Activated CD8-positive, alpha-beta memory T cell treated with anti-CD3 and anti-CD28 coated beads for 48 hours (primary cell): ENCODE results near the gene CRAMP1.

ENCODE experiments used
- DNase-seq, 3 experiments: peaks; one replicate each; pipeline ENCODE4 v3.0.0-alpha.2; 2020; ENCODE audit warnings: low read depth in 2 of 3, low spot score in 2 of 3

The CRAMP1 gene

GRCh38 chr16:1596516-1596915 lies 15.6 kb upstream of the CRAMP1 start:
- DNase-seq: no peak

DNA sequence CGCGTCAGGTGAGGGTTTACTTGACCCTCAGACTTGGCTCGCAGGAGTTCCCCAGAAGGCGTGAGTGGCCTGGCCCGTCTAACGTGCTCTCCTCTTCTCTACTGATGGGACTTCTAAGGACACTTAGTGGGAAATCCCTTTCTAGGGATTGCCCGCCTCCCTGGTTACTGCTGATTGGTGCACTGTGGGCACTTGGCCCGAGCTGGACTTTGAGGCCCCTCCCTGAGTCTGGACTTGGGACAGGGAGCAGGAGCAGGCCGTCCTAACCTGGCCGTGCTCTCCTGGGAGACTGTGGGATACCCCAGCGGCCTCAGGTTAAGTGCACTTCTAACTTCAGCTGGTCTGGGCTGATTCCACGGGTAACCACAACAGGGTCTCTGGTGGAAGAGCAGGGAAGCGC lies 15.0 kb upstream of the CRAMP1 start:
- no peak for DNase-seq

DNA sequence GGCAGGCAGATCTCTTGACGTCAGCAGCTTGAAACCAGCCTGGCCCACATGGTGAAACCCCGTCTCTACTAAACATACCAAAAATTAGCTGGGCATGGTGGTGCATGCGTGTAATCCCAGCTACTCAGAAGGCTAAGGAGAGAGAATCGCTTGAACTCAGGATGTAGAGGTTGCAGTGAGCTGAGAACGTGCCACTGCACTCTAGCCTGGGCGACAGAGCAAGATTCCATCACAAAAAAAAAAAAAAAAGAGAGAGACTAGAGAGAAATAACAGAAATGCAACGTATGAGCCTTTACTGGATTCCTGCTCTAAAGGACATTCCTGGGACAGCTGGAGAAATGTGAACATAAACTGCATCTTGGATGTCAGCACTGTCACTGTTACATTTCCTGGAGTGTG lies 11.1 kb upstream of the CRAMP1 start:
- DNase-seq: no peak

DNA sequence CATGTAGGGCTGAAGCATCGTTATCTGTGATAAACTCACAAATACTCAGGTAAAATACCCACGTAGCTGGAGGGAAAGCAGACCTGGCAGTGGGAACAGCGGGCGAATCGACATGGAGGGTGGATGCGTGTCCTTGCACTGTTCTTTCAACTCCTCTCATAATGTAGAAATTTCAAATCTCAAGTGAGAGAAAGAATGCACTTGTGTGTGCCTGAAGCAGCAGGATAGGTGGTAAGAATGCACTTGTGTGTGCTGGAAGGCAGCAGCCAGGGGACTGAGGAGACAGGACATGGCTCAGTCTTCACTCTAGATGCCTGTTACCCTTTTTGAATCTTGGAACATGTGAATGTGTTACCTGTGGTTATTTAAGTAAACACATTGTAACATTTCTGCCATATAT lies 10.7 kb upstream of the CRAMP1 start:
- DNase-seq: no peak

GRCh38 chr16:1602285-1602684 lies 9.9 kb upstream of the CRAMP1 start:
- no peak for DNase-seq

GRCh38 chr16:1606774-1607173 lies 5.4 kb upstream of the CRAMP1 start:
- DNase-seq: no peak

GRCh38 chr16:1607971-1608370 lies 4.2 kb upstream of the CRAMP1 start:
- no peak for DNase-seq

DNA sequence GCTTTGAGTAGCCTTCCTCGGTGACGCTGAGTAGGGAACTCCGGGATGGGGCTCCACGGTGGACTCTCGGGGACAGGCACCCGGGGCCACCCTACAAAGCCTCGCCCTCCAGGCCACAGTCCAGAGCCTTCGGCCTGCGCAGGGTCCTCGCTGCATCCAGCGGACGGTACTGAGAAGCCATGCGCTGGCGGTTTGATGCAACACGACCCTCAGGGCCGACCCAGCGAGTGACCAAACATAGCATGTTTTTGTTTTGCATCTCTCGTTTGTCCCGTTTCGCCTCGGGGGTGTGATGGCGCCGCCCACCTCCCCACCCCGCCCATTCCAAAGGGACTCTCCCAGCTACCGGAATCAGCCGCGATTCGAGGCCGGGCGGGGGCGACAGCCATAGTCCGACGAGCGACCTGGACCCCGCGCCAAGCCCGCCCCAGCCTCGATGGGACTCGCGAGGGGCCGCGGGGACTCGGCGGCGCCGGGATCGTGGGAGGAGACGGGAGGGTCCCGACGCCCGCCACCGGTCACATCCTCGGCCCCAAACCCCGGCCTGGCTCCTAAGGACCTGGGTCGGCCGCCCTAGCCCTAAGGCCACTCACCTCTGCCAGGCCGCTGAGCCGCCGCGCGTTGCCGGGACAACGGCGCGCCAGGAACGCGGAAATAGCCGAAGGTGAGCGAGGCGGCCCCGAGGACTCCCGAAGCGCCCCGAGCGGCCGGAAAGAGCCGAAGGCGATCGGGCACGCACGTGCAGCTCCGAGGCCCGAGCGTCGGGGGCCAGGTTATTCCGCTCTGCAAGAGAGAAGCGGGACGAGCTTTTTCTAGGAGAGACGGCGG lies 1.9 kb upstream of the CRAMP1 start:
- peak; percentile 71 to 79 (median 79) for DNase-seq

DNA sequence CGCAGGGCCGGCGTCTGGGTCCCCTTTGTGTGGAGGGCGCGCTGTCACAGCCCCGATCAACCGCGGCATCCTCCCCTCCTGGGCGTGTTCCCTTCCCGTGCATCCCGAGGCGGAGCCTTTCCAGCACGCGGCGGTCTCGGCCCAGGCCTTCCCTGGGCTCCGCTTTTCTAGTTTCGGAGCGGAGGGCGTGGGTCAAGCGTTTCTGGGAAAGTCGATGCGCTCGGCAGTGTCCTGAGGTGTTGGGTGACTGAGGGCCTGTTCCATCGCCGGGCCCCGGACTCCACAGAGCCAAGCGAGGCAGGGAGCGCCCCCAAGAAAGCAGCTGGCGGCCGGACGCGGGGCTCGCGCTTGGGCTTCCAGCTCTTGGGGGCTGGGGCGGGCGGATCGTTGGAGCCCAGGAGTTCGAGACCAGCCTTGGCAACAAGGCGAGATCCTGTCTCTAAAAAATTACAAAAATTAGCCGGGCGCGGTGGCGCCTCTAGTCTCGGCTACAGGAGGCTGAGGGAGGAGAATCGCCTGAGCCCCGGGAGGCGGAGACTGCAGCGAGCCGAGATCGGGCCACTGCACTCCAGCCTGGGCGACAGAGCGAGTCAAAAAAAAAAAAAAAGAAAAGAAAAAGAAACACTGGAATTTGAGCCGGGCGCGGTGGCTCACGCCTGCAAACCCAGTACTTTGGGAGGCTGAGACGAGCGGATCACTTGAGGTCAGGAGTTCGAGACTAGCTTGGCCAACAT lies 1.1 kb upstream of the CRAMP1 start:
- peak in 1 of 3 experiments; percentile 45 for DNase-seq

DNA sequence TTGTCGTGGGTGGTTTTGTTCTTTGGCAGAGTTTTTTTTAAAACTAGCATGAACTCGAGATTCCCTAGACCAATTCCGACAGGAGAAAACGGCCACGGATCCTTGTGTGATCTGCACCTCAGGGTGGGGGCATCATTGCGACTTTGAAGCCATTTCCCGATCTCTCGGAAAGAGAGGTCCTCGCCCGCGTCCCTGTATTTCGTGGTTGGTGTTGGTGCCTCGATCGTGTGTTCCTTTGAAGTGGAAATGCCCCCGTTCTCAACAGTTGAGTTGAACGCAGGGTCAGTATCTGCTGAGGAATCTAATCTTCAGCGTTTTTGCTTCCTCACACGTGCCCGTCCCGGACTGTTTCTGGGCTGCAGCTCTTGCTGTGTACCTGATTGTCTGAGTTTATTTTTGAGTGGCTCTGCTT lies 1.1 kb downstream of the CRAMP1 start:
- DNase-seq: no peak

DNA sequence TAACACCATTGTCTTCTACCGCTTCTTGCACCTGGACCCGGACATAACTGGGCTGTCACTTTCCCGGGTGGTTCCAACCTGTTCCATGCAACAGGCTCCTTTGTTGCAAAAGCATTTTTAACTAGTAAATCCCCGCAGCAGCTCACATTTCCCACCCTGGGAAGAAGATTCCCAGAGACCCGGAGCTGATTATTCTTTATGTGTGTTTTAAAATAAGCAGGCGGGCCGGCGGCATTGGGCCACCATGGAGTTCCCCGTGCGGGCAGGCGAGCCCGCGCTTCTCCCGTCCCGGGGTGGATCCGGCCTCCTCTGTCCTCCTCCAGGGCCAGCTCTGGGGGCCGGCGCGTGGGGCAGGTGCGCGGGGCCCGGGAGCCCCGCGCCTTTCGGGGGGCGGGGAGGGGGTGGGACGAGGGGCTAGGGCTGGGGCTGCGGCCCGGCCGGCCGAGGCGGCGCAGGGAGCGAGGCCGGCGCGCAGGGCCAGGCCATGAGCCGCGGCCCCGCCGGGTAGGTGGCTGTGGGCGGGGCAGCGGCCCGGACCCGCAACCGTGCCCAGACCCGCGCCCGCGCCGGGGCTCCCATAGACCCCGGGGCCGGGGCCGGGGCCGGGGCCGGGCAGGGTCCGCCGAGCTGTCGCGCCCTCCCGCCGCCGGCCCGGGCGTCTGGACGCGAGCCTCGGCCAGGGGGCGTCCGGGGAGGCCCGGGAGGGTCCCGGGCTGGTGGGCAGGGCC lies 1.7 kb downstream of the CRAMP1 start:
- DNase-seq: no peak

DNA sequence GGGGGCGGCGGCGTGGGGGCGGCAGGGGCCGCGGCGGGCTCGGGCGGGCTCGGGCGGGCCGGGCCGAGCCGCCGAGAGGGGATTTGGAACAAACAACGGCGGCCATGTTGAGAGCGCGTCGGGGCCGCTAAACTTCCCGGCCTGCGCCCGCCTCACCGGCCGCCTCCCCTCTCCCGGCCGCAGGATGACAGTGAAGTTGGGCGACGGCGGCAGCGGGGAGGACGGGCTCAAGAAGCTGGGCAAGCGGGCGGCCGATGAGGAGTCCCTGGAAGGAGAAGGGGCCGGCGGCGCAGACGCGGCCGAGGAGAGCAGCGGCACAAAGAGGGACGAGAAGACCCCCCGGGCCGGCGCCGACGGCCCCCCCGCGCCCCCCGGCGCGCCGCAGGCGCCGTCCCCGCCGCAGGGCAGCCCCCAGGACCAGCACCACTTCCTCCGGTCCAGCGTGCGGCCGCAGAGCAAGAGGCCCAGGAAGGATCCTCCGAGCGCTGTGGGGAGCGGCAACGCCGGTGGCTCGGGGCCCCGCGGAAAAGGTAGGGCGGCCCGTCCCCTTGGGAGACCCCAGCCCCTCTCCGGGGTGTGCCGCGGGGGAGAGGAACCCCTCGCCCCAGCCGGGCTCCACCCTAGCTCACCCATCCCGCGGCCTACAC lies 2.4 kb downstream of the CRAMP1 start:
- DNase-seq: no peak

DNA sequence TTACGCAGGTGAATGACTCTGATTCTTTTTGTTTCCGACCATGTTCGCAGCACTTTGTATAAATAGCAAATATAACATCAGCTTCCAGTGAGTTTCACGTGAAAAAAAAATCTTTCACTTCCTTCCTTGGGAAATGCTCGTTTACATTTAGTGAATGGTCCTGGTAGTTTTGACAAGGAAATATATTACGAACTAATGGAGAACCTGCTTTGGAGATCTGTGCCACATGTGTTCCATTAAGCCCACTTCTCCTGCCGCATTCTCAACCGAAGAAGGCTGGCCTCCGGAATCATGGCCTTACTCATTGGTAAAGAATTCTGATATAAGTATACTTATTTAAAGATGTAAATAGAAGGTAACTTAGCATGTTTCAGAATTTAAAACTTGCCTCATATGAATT lies 3.6 kb downstream of the CRAMP1 start:
- no peak for DNase-seq

DNA sequence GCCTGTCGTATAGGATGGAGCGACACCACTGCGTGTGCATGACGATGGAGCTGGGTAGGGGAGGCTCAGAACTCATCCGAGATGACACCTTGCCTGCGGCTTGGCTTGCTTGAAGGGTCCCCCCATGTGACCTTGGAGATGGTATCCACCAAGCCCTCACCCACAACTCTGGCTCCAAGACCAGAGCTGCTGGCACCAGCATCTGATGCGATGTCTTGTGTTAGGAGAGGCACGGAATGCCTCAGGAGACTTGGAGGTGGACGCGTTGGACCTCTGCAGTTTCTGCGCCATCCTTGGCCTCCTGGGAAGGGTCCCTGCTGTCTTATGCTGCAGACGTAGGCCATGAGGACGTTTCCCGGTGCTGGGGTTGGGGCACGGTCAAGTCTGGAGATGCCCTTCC lies 7.8 kb downstream of the CRAMP1 start:
- DNase-seq: no peak

GRCh38 chr16:1620391-1620790 lies 8.2 kb downstream of the CRAMP1 start:
- DNase-seq: no peak

GRCh38 chr16:1621851-1622250 lies 9.7 kb downstream of the CRAMP1 start:
- DNase-seq: no peak

DNA sequence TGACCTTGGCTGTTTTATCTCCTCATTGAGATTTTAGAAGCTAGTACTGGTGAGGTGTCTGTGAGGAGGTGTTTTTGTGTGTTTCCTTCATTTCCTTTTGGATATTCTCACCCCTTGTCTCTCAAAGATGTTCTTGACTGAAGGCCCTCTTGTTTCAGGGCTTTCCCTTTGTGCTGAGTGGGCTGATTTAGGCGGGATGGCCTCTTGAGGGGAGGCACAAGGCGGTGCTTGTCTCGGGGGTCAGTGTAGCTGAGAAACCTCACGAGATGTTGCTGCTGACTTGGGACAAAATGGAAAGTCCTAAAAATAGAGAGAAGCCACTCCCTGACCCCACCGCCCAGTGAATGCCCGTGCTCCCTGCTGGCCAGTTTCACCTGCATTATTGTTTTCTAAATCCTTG lies 14.2 kb downstream of the CRAMP1 start:
- DNase-seq: no peak

- DNase-seq: no peak
Measured at GRCh38 chr16:1626776-1627175, 14.6 kb downstream of the CRAMP1 start.

DNA sequence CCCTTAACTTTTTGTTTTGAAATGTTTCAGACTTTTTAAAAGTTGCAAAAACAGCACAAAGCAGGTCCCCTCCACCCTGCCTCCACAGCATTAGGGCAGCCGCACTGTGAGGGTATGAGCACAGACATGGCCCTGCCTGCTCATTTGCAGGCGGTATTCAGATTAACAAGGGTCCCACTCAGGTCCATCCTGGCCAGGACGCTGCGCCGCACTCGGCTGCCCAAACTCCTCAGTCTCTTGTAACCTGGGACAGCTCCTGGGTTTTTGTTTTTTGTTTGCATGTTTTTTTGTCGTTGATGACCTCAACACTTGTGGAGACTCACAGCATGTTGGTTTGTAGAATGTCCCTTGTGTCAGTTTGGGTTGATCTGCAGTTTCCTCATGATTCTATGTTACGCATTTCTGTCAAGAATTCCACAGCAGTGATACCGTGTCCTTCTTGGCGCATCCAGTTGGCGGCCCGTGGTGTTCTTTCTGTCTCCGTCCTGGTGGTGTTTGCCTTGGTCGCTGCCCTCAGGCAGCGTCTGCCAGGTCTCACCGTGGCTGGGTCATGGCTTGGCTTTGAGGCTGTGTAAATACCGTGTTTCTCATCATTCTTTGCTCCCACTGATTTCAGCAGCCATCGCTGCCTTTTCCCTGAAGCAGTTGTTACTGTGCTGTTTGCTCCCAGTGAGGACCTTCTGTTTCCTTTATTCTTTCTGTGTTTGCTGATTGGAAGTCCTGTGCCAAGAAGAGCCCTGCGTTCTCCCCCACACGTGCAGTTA lies 18.5 kb downstream of the CRAMP1 start:
- DNase-seq: no peak

GRCh38 chr16:1631230-1631629 lies 19.1 kb downstream of the CRAMP1 start:
- no peak for DNase-seq
